ENCODE data around the gene MTERF2. TPM values are rescaled to one million over a fixed set of nuclear protein-coding genes. Genes with fewer than 3 reads are reported as not detected.

The MTERF2 gene
- total RNA-seq, 1 experiment from 2014 or later, result 5.0 TPM

DNA sequence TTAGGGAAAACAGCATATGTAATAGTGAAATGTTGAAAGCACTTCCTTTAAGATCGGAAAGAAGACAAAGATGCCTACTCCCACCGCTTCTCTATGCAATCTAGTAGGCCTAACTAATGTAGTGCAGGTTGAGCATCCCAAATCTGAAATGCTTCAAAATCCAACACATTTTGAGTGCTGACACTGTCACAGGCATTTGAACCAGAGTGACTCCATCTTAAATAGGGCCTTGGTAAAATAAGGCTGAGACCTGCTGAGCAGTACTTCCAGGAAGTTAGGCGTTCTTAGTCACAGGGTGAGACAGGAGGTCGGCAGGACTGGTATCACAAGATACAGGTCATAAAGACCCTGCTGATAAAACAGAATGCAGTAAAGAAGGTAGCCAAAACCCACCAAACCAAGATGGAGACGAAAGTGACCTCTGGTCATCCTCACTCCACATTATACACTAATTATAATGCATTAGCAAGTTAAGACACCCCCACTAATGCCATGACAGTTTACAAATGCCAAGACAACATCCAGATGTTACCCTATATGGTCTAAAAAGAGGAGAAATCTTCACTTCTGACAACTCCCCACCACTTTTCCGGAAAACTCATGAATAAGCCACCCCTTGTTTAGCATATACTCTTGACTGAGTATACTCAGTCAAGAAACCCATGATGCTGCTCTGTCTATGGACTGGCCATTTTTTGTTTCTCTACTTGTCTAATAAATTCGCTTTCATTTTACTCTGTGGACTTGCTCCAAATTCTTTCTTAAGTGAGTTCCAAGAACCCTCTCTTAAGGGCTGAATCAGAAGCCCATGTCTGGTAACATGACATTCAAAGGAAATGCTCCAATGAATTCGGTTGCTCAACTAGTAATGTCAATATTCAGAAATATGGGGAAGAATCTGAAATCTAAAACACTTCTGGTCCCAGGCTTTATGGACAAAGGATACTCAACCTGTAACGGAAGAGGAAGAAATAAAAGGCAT lies 47.1 kb upstream of the MTERF2 start:
- no peak overlapping the region for H3K4me3 Mint-ChIP-seq
- Histone ChIP-seq H3K27ac (ENCODE audit: insufficient read length, low read depth, low read length) (no peak overlapping the region), H2AK5ac (ENCODE audit: insufficient read length, low read length) (no peak overlapping the region), H3K23me2 (ENCODE audit: insufficient read length, low read depth, low read length, poor library complexity, severe bottlenecking) (no peaks in the 10 kb centered on the region), H3K9me3 (ENCODE audit: control insufficient read depth, low read depth, low read length) (no peaks in the 10 kb centered on the region), H2AFZ (ENCODE audit: low read length) (no peak overlapping the region), H4K91ac (ENCODE audit: insufficient read length, low read depth, low read length) (no peak overlapping the region), H3K79me2 (ENCODE audit: insufficient read depth, low read length) (peaks cover 2% of the 10 kb centered on the region), H3K18ac (ENCODE audit: insufficient read length, low read depth, low read length) (no peak overlapping the region), H3K27me3 (ENCODE audit: insufficient read depth, low read length) (no peaks in the 10 kb centered on the region), H3K4ac (ENCODE audit: low read depth, low read length) (no peak overlapping the region), H2BK20ac (ENCODE audit: low read depth, low read length, poor library complexity, severe bottlenecking) (no peak overlapping the region), H3T11ph (ENCODE audit: low read length) (no peak overlapping the region), H2BK120ac (ENCODE audit: low read depth, low read length, poor library complexity, severe bottlenecking) (no peak overlapping the region), H4K8ac (replicated peaks; ENCODE audit: insufficient read length, low read depth, low read length) (no peak overlapping the region), H4K5ac (ENCODE audit: insufficient read length, low read depth, low read length) (no peak overlapping the region), H3K4me2 (ENCODE audit: insufficient read depth, insufficient read length, low read length) (no peak overlapping the region), H3K56ac (ENCODE audit: insufficient read length, low read depth, low read length) (no peak overlapping the region), H3K4me1 (ENCODE audit: insufficient read depth, low read length) (no peaks in the 10 kb centered on the region), H2BK5ac (ENCODE audit: insufficient read length, low read length) (no peak overlapping the region), H4K20me1 (ENCODE audit: control insufficient read depth, insufficient read depth, insufficient read length) (no peaks in the 10 kb centered on the region), H2BK12ac (ENCODE audit: insufficient read length, low read depth, low read length) (no peak overlapping the region), H3K14ac (ENCODE audit: insufficient read depth, low read length) (no peak overlapping the region), H3K9ac (ENCODE audit: extremely low read depth, insufficient read length, low read length) (no peak overlapping the region), H3K23ac (ENCODE audit: insufficient read length, low read depth, low read length) (no peak overlapping the region), H3K79me1 (ENCODE audit: insufficient read depth, low read depth, low read length, poor library complexity, severe bottlenecking) (no peaks in the 10 kb centered on the region), H2BK15ac (ENCODE audit: low read depth, low read length) (no peak overlapping the region)
- no CpG with 5 or more reads among the region's 9 CpGs for WGBS (ENCODE audit: extremely low coverage, insufficient read length, low lambda C conversion rate)
- H3K36me3 Mint-ChIP-seq (ENCODE audit: insufficient read depth in 1 of 3, low read depth in 3 of 3), result peaks cover 7 to 18% (median 9%) of the 10 kb centered on the region in 3 experiments; a peak in 5 of 7 replicates
- H3K27me3 Mint-ChIP-seq (ENCODE audit: low read depth), result no peaks in the 10 kb centered on the region
- TF ChIP-seq, protein P1, sequence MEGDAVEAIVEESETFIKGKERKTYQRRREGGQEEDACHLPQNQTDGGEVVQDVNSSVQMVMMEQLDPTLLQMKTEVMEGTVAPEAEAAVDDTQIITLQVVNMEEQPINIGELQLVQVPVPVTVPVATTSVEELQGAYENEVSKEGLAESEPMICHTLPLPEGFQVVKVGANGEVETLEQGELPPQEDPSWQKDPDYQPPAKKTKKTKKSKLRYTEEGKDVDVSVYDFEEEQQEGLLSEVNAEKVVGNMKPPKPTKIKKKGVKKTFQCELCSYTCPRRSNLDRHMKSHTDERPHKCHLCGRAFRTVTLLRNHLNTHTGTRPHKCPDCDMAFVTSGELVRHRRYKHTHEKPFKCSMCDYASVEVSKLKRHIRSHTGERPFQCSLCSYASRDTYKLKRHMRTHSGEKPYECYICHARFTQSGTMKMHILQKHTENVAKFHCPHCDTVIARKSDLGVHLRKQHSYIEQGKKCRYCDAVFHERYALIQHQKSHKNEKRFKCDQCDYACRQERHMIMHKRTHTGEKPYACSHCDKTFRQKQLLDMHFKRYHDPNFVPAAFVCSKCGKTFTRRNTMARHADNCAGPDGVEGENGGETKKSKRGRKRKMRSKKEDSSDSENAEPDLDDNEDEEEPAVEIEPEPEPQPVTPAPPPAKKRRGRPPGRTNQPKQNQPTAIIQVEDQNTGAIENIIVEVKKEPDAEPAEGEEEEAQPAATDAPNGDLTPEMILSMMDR (conservative IDR thresholded peaks at IDR 0.05), result no peak
- H3K27ac Mint-ChIP-seq, result no peak overlapping the region
- DNase-seq, result no peak
- 0 out of 4 replicates have a peak, but pooled peaks cover 0 to 2% of the 10 kb centered on the region in 2 experiments for H3K4me1 Mint-ChIP-seq
- H3K9me3 Mint-ChIP-seq, result no peaks in the 10 kb centered on the region

Data from H9 (cell line).